Measurements from ENCODE around the gene PRDM16. TPM values are rescaled to one million over a fixed set of nuclear protein-coding genes. Genes with fewer than 3 reads are reported as not detected.

Gene PRDM16
- total and polyA plus RNA-seq, 2 of the 4 experiments (the other 2 are of a cell fraction): 0.02 TPM; not detected in 1

DNA sequence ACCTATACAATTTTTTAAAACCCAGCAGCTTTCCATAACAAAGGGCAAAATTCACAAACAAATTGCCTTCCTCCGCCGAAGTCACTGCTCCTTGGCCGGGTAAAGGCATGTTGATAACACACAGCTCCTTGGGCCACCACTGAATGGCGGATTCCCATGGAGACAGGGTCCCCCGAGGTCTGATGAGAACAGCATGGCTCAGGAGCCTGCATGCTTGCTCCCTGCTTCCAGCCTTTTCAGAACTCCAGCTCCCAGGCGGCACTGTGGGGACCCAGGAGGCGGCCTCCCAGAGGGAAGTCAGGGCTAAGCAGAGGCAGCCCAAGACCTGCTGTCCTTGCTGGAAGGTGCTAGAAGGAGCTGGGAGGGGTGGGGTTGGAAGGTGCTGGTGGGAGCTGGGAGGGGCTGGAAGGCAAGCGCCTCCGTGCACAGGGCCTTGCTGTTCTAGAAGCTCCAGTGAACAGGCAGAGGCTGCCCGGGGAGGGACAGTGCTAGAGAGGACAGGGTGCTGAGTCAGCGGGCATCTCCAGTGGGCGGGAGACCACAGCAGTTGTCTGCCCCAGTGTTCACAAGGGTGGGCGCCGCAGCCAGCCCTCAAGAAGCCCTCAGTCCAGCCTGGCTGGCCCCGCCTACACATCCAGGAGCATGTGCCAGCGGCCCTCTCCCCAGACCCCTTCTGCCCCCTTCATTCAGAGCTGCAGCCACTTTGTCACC is 35.1 kb downstream of the PRDM16 start:
- H3K4me2 ChIP-seq (ENCODE audit: low read depth, low read length): no peak overlapping the region
- no peaks in the 10 kb centered on the region for H3K79me1 ChIP-seq (ENCODE audit: low read depth in 1 of 2, low read length in 2 of 2)
- H2BK15ac ChIP-seq (ENCODE audit: low read depth, low read length): no peak overlapping the region
- no peak overlapping the region for H3K18ac ChIP-seq (ENCODE audit: low read depth, low read length)
- POLR2A ChIA-PET (ENCODE audit: unreplicated experiment): no interaction called here
- no peaks in the 10 kb centered on the region for H3K9me1 ChIP-seq (ENCODE audit: insufficient read depth, low read length)
- no peak overlapping the region for H4K8ac ChIP-seq (ENCODE audit: low read depth in 2 of 2, low read length in 2 of 2)
- no peak overlapping the region for H4K5ac ChIP-seq (ENCODE audit: low read depth, low read length)
- no peak overlapping the region for H3K23ac ChIP-seq (ENCODE audit: low read depth, low read length)
- H3K27me3 ChIP-seq (ENCODE audit: control insufficient read depth, insufficient read depth, low read length): no peaks in the 10 kb centered on the region
- in situ Hi-C loops (cut with MboI; ENCODE audit: low sequenced_read_pairs): no loop called here
- H3K27ac ChIP-seq (ENCODE audit: insufficient read depth, low read length): no peak overlapping the region
- no peak overlapping the region for H2BK120ac ChIP-seq (ENCODE audit: low read depth, low read length)
- CTCF ChIA-PET: no interaction called here
- H4K91ac ChIP-seq (ENCODE audit: insufficient read depth, low read depth, low read length): no peak overlapping the region
- WGBS, 2 experiments (ENCODE audit: extremely low coverage in 2 of 2, insufficient read length in 1 of 2): 71% methylated on average over 3 of the region's 16 CpGs; no CpG with 5 or more reads in 1 of the 2 experiments
- dilution Hi-C loops (cut with HindIII; ENCODE audit: low sequenced_read_pairs, unreplicated experiment): no loop called here
- no TSS peak for BruUV-seq (replicated peaks)
- H3K4me1 ChIP-seq (ENCODE audit: control insufficient read depth, insufficient read depth, low read length): no peaks in the 10 kb centered on the region
- no peak overlapping the region for H2BK20ac ChIP-seq (ENCODE audit: low read depth, low read length)
- H3K4ac ChIP-seq (ENCODE audit: low read depth, low read length): no peak overlapping the region
- H4K20me1 ChIP-seq (ENCODE audit: insufficient read depth, low read length): no peaks in the 10 kb centered on the region
- H2AK9ac ChIP-seq (replicated peaks; ENCODE audit: low read depth, low read length, poor library complexity): no peak overlapping the region
- H3K36me3 ChIP-seq (ENCODE audit: control insufficient read depth, insufficient read depth, low read length): no peaks in the 10 kb centered on the region
- H3K9ac ChIP-seq (ENCODE audit: low read depth, low read length): no peak overlapping the region
- no peak overlapping the region for H3K14ac ChIP-seq (replicated peaks; ENCODE audit: low read depth, low read length)
- H3K9me3 ChIP-seq (ENCODE audit: control insufficient read depth, insufficient read depth, low read length): peaks cover 7% of the 10 kb centered on the region
- no peak overlapping the region for H2BK5ac ChIP-seq (ENCODE audit: low read depth, low read length, poor library complexity, severe bottlenecking)
- H2AK5ac ChIP-seq (ENCODE audit: low read depth, low read length): no peak overlapping the region
- no peak overlapping the region for H3K4me3 ChIP-seq (ENCODE audit: insufficient read depth, low read depth, low read length)
- H3K56ac ChIP-seq (ENCODE audit: extremely low read depth, insufficient read depth, low read length): no peak overlapping the region
- DNase-seq (no peak), ATAC-seq (ENCODE audit: low read depth) (no peak)
- intact Hi-C loops (cut with micrococcal nuclease): no loop called here
- no peak overlapping the region for H2AFZ ChIP-seq (replicated peaks; ENCODE audit: low read length, poor library complexity)
- no peak for TF ChIP-seq MAZ (IDR thresholded peaks at IDR 0.05; ENCODE audit: borderline replicate concordance, low read depth, low read length)
- no peak for TF ChIP-seq SMC3 (IDR thresholded peaks at IDR 0.05; ENCODE audit: low read depth, low read length)
